ENCODE data around the gene PAXX.

GRCh38 chr9:137030538-137031527 lies 38.6 kb downstream of the PAXX start:
- TF ChIP-seq EZH2 (IDR thresholded peaks at IDR 0.05; ENCODE audit: insufficient read depth, low read length) = no peak
- no peak for TF ChIP-seq CTCF (IDR thresholded peaks at IDR 0.05; ENCODE audit: insufficient read depth, low read depth, low read length)

Data from astrocyte (in vitro differentiated cells and primary cell).